Pancreas (tissue), 10 donors: ENCODE measurements around the gene PRSS53. TPM values are rescaled to one million over a fixed set of nuclear protein-coding genes. Genes with fewer than 3 reads are reported as not detected.
A peak's percentile ranks its signal among the peaks of the same experiment; 100 is the strongest.

ENCODE experiments used
- ATAC-seq, 4 donors: fragments of 200-7000 bp; cut with Tn5 transposase; one replicate each; pipeline versions ENCODE4 v1.8.0 to v1.9.1; 2020; ENCODE audit warnings: mild to moderate bottlenecking in 4 of 4, moderate library complexity in 4 of 4
- DNase-seq, 6 donors: peaks; one replicate each; pipeline ENCODE4 v3.0.0-alpha.2; 2020
- FAIRE-seq: peaks from 2 replicates; lab custom pipeline; 2012; peaks lifted over from hg19 to GRCh38; lab: Jason Lieb, UNC
- H3K27ac ChIP-seq, 4 donors: fragments of 200-600 bp; sonication (generic); 1 replicate in 3 of 4; 2 replicates in 1 of 4; pipeline versions ENCODE4 v1.5.0 to v1.8.0; 2020
- H3K27me3 ChIP-seq, 4 donors: fragments of 200-600 bp; one replicate each; pipeline ENCODE4 v1.8.0; 2021
- H3K36me3 ChIP-seq, 3 donors: fragments of 200-600 bp; sonication (generic) in 1 of 3; one replicate each; pipeline versions ENCODE4 v1.5.0 to v1.8.0; 2020 to 2021
- H3K4me1 ChIP-seq, 3 donors: fragments of 200-600 bp; one replicate each; pipeline ENCODE4 v1.8.0; 2021
- H3K4me3 ChIP-seq, 4 donors: fragments of 200-600 bp; sonication (generic) in 2 of 4; one replicate each; pipeline versions ENCODE4 v1.5.0 to v1.8.0; 2020 to 2021
- H3K9me3 ChIP-seq, 4 donors: fragments of 200-600 bp; one replicate each; pipeline ENCODE4 v1.8.0; 2021
- CTCF ChIP-seq, 4 donors: fragments of 200-600 bp; sonication (generic) in 3 of 4; IDR thresholded peaks; one replicate each; pipeline versions ENCODE4 v1.5.0 to v1.8.0; 2021; ENCODE audit warnings: antibody characterized with exemption in 4 of 4
- WGBS, 2 donors: extraction: QIAGEN DNeasy Blood & Tissue Kit; methylation state at CpG; one replicate each; pipeline ENCODE4 v1.1.7; 2013; 5-methylcytosine and 5-hydroxymethylcytosine counted together
- intact Hi-C, 3 donors: fragments of 100-400 bp; cut with DNase I; formaldehyde crosslinking; loops; one replicate each; pipeline versions ENCODE4 v1.11.1 to v1.14.2; 2022
- polyA plus RNA-seq, 2 donors: library from polyadenylated mRNA; stranded (reverse); fragments of 200-250 nt; gene quantifications; one replicate each; pipeline ENCODE4 v1.2.3, GENCODE V29; 2013
- total RNA-seq, 6 donors: library from RNA; stranded (reverse); fragmentation: NEBNext Ultra II Directional in 4 of 6; extraction: Animal tissue kit (Norgen Biotek cat#: 25700) in 4 of 6; gene quantifications; one replicate each; pipeline versions ENCODE4 v1.2.1 to v1.2.4, GENCODE V29; 2021 to 2023
- donor health status: healthy with polysubstance abuse.
- donor health status: DM: no; HTN: no; CAD: no; lungs with moderate emphysema.
- donor health status: DM: no; HTN: no; CAD: no.
- donor health status: control.
- donor health status: control.
- donor health status: Bipolar disorder and iron deficiency.
- donor health status: DM: yes; HTN: yes; CAD: no.
- donor health status: DM: no; HTN: no; CAD: no.
- donor health status: DM: no; HTN: no; CAD: no.
- donor health status: DM: yes; HTN: yes; CAD: no.

PRSS53 gene
- total and polyA plus RNA-seq, 8 donors, result 0.52 to 8.2 (median 1.3) TPM

GRCh38 chr16:31129568-31130335 is 41.0 kb upstream of the PRSS53 start:
- no peak overlapping the region for H3K4me3 ChIP-seq
- 45 to 52% methylated on average over 27 to 29 of the region's 29 CpGs for WGBS, 2 donors
- ATAC-seq (peak in 2 of 4 donors; percentile 1 to 6), DNase-seq (peak in 4 of 6 donors; percentile 47 to 77 (median 65)), FAIRE-seq (no peak)
- H3K27me3 ChIP-seq, result no peaks in the 10 kb centered on the region
- no peak for TF ChIP-seq CTCF (IDR thresholded peaks at IDR 0.05)
- intact Hi-C loops, result no loop called here
- H3K36me3 ChIP-seq, result peaks cover 0 to 11% (median 6%) of the 10 kb centered on the region in 3 donors
- no peaks in the 10 kb centered on the region for H3K9me3 ChIP-seq
- peak overlapping the region; percentile 67 to 96 (median 90) for H3K27ac ChIP-seq
- H3K4me1 ChIP-seq, result peaks cover 49 to 63% (median 56%) of the 10 kb centered on the region in 3 donors

- Histone ChIP-seq H3K27me3 (no peaks in the 10 kb centered on the region), H3K9me3 (no peaks in the 10 kb centered on the region), H3K4me1 (peaks cover 49 to 59% (median 56%) of the 10 kb centered on the region in 3 donors), H3K27ac (peak overlapping the region; percentile 67 to 96 (median 90)), H3K36me3 (peaks cover 0 to 11% (median 6%) of the 10 kb centered on the region in 3 donors), H3K4me3 (no peak overlapping the region)
- no peak for FAIRE-seq
- TF ChIP-seq CTCF (IDR thresholded peaks at IDR 0.05), result no peak
- intact Hi-C loops, result no loop called here
- WGBS, 2 donors, result 34 to 35% methylated on average over 14 of the region's 14 CpGs
- ATAC-seq, result peak; percentile 14 to 64 (median 46)
- peak in 5 of 6 donors; percentile 57 to 77 (median 68) for DNase-seq
Measured at GRCh38 chr16:31128711-31129567, 40.2 kb upstream of the PRSS53 start.

DNA sequence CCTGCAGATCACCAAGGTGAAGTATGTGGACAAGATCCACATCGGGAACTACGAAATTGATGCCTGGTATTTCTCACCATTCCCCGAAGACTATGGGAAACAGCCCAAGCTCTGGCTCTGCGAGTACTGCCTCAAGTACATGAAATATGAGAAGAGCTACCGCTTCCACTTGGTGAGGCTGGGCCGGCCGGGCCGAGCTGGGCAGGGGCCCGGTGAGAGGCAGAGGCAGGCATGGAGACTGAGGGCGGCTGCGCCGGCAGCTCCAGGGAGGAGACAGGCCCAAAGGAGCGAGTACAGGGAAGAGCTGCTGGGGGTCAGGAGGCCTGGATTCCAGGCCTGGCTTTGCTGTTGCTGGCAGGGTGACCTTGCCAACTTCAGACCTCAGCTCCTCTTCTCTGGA is 38.4 kb upstream of the PRSS53 start:
- Histone ChIP-seq H3K27ac (peak overlapping the region; percentile 16 to 96 (median 90)), H3K4me1 (peaks cover 45 to 50% (median 47%) of the 10 kb centered on the region in 3 donors), H3K36me3 (peaks cover 0 to 8% (median 0%) of the 10 kb centered on the region in 3 donors), H3K4me3 (no peak overlapping the region), H3K27me3 (no peaks in the 10 kb centered on the region), H3K9me3 (no peaks in the 10 kb centered on the region)
- 92 to 93% methylated on average over 13 of the region's 13 CpGs for WGBS, 2 donors
- intact Hi-C loops, result no loop called here
- peak in 2 of 6 donors; percentile 6 to 27 for DNase-seq
- no peak for FAIRE-seq
- ATAC-seq, result no peak
- no peak for TF ChIP-seq CTCF (IDR thresholded peaks at IDR 0.05)

DNA sequence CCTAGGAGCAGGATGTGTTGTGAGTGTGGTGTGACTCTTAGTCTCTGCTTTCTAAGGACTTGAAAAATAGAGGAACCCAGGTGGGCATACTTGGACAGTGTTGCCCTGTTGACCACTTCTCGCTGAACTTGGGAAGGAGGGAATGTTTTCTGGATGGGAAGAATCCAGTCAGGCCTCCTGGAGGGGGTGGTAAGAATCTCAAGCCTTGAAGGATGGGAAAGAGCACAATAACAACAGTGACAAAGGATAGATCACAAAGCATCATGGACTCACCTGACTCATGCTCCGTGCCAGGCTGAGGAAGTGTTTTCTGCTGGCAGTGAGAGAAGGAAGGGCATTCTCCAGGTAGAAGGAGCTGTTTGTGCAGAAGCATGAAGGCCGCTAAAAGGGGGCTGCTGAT is 37.1 kb upstream of the PRSS53 start:
- H3K27me3 ChIP-seq, result no peaks in the 10 kb centered on the region
- TF ChIP-seq CTCF (IDR thresholded peaks at IDR 0.05), result no peak
- FAIRE-seq (no peak), ATAC-seq (no peak), DNase-seq (no peak)
- peaks cover 0 to 16% (median 0%) of the 10 kb centered on the region in 3 donors for H3K36me3 ChIP-seq
- no peaks in the 10 kb centered on the region for H3K9me3 ChIP-seq
- 96% methylated on average over 3 of the region's 3 CpGs for WGBS, 2 donors
- no peak overlapping the region for H3K4me3 ChIP-seq
- no peak overlapping the region for H3K27ac ChIP-seq
- H3K4me1 ChIP-seq, result peaks cover 32 to 39% (median 35%) of the 10 kb centered on the region in 3 donors
- intact Hi-C loops, result no loop called here
